Keratinocyte (primary cell): ENCODE results near the gene CYP26A1. TPM values are rescaled to one million over a fixed set of nuclear protein-coding genes. Genes with fewer than 3 reads are reported as not detected.

Experiments
- DNase-seq: peaks from one replicate; pipeline ENCODE4 v3.0.0-alpha.2; 2011; ENCODE audit warnings: low read depth, missing footprints, low spot score
- FAIRE-seq: peaks from 2 replicates; lab custom pipeline; 2011; peaks lifted over from hg19 to GRCh38; lab: Jason Lieb, UNC
- H2AFZ ChIP-seq: 2 replicates; pipeline ENCODE4 v1.6.0; 2012; ENCODE audit warnings: low read length, control low read depth, inconsistent platforms; ENCODE audit not compliant: control insufficient read depth
- H3K27ac ChIP-seq: 2 replicates; pipeline ENCODE4 v1.5.1; 2011; ENCODE audit warnings: low read length; ENCODE audit not compliant: control insufficient read depth, insufficient read depth
- H3K27me3 ChIP-seq: 3 replicates; pipeline ENCODE4 v1.6.0; 2011; ENCODE audit warnings: low read length; ENCODE audit not compliant: control insufficient read depth, insufficient read depth; ENCODE audit errors: extremely low read depth
- H3K36me3 ChIP-seq, 2 experiments: 2 replicates in 1 of 2; 3 replicates in 1 of 2; pipeline ENCODE4 v1.5.1; 2011; ENCODE audit warnings: low read length in 2 of 2, mild to moderate bottlenecking in 1 of 2; ENCODE audit not compliant: control insufficient read depth in 2 of 2, insufficient read depth in 2 of 2; ENCODE audit errors: extremely low read depth in 1 of 2
- H3K4me1 ChIP-seq: 3 replicates; pipeline ENCODE4 v1.5.1; 2011; ENCODE audit warnings: low read length; ENCODE audit not compliant: control insufficient read depth, insufficient read depth; ENCODE audit errors: extremely low read depth
- H3K4me2 ChIP-seq: 3 replicates; pipeline ENCODE4 v1.6.0; 2011; ENCODE audit warnings: low read depth, low read length; ENCODE audit not compliant: control insufficient read depth, insufficient read depth; ENCODE audit errors: extremely low read depth
- H3K4me3 ChIP-seq, 3 experiments: fragments of 200-600 bp in 1 of 3; sonication (generic) in 1 of 3; 2 replicates in 2 of 3; 3 replicates in 1 of 3; pipeline ENCODE4 v1.5.1; 2011 to 2016; ENCODE audit warnings: low read length in 3 of 3, mild to moderate bottlenecking in 3 of 3, control low read depth in 2 of 3, inconsistent platforms in 1 of 3, low read depth in 1 of 3, mixed read lengths in 1 of 3, mixed run types in 1 of 3, moderate library complexity in 1 of 3; ENCODE audit not compliant: control insufficient read depth in 2 of 3, insufficient read depth in 2 of 3; ENCODE audit errors: extremely low read depth in 1 of 3
- H3K79me2 ChIP-seq: 2 replicates; pipeline ENCODE4 v1.6.0; 2012; ENCODE audit warnings: low read length; ENCODE audit not compliant: control insufficient read depth, insufficient read depth
- H3K9ac ChIP-seq: 3 replicates; pipeline ENCODE4 v1.6.0; 2011; ENCODE audit warnings: low read length; ENCODE audit not compliant: control insufficient read depth, insufficient read depth; ENCODE audit errors: extremely low read depth
- H3K9me1 ChIP-seq: 3 replicates; pipeline ENCODE4 v1.6.0; 2011; ENCODE audit warnings: low read length; ENCODE audit not compliant: control insufficient read depth, insufficient read depth; ENCODE audit errors: extremely low read depth
- H3K9me3 ChIP-seq: 2 replicates; pipeline ENCODE4 v1.5.1; 2012; ENCODE audit warnings: low read depth, low read length; ENCODE audit not compliant: control insufficient read depth
- H4K20me1 ChIP-seq: 3 replicates; pipeline ENCODE4 v1.6.0; 2011; ENCODE audit warnings: low read length; ENCODE audit not compliant: control insufficient read depth, insufficient read depth; ENCODE audit errors: extremely low read depth
- CTCF ChIP-seq, 3 experiments: IDR thresholded peaks in 1 of 3; conservative IDR thresholded peaks in 1 of 3; optimal IDR thresholded peaks in 1 of 3; 2 replicates in 2 of 3; 3 replicates in 1 of 3; pipeline versions ENCODE3 to v1.5.1; 2011; ENCODE audit warnings: low read length in 3 of 3, mild to moderate bottlenecking in 3 of 3, moderate library complexity in 2 of 3, control low read depth in 1 of 3, inconsistent platforms in 1 of 3; ENCODE audit not compliant: insufficient read depth in 2 of 3; ENCODE audit errors: extremely low read depth in 1 of 3
- EZH2 ChIP-seq: IDR thresholded peaks from one replicate; pipeline ENCODE4 v1.6.1; 2012; ENCODE audit warnings: inconsistent platforms, mild to moderate bottlenecking, low read length, moderate library complexity
- dilution Hi-C: fragments of 300-500 bp; cut with MboI; formaldehyde crosslinking; loops from one replicate; pipeline ENCODE4 v1.7.0; 2020; ENCODE audit warnings: low sequenced_read_pairs; ENCODE audit not compliant: extremely low pct_ligation_motif_present
- polyA plus RNA-seq, 5 experiments: library from polyadenylated mRNA; depleted of rRNA in 3 of 5; stranded (reverse) in 3 of 5; stranded (forward) in 1 of 5; unstranded in 1 of 5; fragments of >200 nt; gene quantifications; 1 replicate in 1 of 5; 2 replicates in 3 of 5; 3 replicates in 1 of 5; pipeline versions ENCODE4 v1.2.1 to v1.2.3, GENCODE V29; 2011 to 2012; ENCODE audit warnings: missing spikeins in 2 of 5, low read depth in 1 of 5, low replicate concordance in 1 of 5

CYP26A1 gene
- polyA plus RNA-seq, 1 donor (not counting 4 experiments of a cell fraction or from before 2014, with no cell fraction given) = not detected

DNA sequence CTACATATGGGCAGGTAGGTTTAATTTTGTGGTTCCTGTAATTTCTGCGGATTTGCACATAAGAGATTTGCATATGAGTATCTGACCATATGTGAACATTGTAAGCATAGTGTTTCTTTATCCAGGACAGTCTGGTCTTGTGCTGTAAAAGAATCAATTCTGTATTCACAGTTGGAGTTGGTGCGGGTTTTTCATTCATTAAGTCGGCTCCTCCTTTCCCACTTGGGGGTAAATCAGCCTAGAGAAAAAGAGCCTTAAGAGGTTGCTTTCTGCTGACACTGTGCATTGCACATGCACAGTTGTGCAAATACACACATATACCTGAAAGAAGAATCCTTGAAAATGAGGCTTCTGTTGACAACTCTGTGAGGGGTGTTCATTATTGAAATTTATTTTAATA, 19.2 kb upstream of the CYP26A1 start:
- Histone ChIP-seq H3K4me1 (no peaks in the 10 kb centered on the region), H3K79me2 (no peaks in the 10 kb centered on the region), H3K36me3 (no peaks in the 10 kb centered on the region), H3K9ac (no peak overlapping the region), H3K27me3 (peaks cover 9% of the 10 kb centered on the region), H3K4me3 (no peak overlapping the region), H3K9me3 (no peaks in the 10 kb centered on the region), H3K9me1 (no peaks in the 10 kb centered on the region), H4K20me1 (no peaks in the 10 kb centered on the region), H3K27ac (no peak overlapping the region), H3K4me2 (no peak overlapping the region), H2AFZ (no peak overlapping the region)
- DNase-seq (no peak), FAIRE-seq (no peak)
- TF ChIP-seq CTCF (optimal IDR thresholded peaks at IDR 0.05 in 1 of 3, IDR thresholded peaks at IDR 0.05 in 1 of 3, conservative IDR thresholded peaks at IDR 0.05 in 1 of 3; ENCODE audit: extremely low read depth in 1 of 3, insufficient read depth in 2 of 3, low read length in 3 of 3) (no peak), EZH2 (no peak)
- dilution Hi-C loops = no loop called here

- H4K20me1 ChIP-seq = no peaks in the 10 kb centered on the region
- H3K4me2 ChIP-seq = no peak overlapping the region
- no peak overlapping the region for H3K4me3 ChIP-seq
- no peak overlapping the region for H2AFZ ChIP-seq
- TF ChIP-seq EZH2 (no peak), CTCF (optimal IDR thresholded peaks at IDR 0.05 in 1 of 3, IDR thresholded peaks at IDR 0.05 in 1 of 3, conservative IDR thresholded peaks at IDR 0.05 in 1 of 3; ENCODE audit: extremely low read depth in 1 of 3, insufficient read depth in 2 of 3, low read length in 3 of 3) (no peak)
- H3K9me3 ChIP-seq = no peaks in the 10 kb centered on the region
- no peaks in the 10 kb centered on the region for H3K79me2 ChIP-seq
- dilution Hi-C loops = no loop called here
- no peak overlapping the region for H3K9ac ChIP-seq
- FAIRE-seq = no peak
- H3K9me1 ChIP-seq = no peaks in the 10 kb centered on the region
- no peak for DNase-seq
- peaks cover 6% of the 10 kb centered on the region for H3K4me1 ChIP-seq
- H3K27me3 ChIP-seq = peaks cover 42% of the 10 kb centered on the region
- no peak overlapping the region for H3K27ac ChIP-seq
- no peaks in the 10 kb centered on the region for H3K36me3 ChIP-seq
Measured at GRCh38 chr10:93058139-93058538, 15.6 kb upstream of the CYP26A1 start.
